DMS 273 (cell line): Measurements from ENCODE around the gene ZNF490.

Experiments used
- DNase-seq: peaks from one replicate; lab custom pipeline; 2025; ENCODE audit not compliant: unreplicated experiment; lab: John Stamatoyannopoulos, UW

ZNF490 gene

DNA sequence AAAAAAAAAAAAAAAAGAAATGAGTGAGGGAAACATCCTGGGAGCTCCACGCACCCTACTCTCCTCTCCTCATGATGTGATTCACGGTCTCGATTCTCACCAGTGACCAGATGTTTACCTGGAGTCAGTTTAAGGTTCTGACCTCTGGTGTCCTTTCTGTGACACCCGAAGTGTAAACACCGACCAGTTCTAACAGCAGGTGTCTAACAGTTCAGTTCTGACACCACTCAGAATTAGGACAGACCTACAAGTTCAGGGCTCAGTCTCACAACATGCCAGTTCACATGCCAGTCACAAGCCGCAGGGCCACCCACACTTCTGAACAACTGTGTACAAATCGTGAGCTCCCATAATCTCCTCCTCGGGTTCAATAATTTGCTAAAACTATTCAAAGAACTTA lies 65.3 kb downstream of the ZNF490 start:
- no peak for DNase-seq

DNA sequence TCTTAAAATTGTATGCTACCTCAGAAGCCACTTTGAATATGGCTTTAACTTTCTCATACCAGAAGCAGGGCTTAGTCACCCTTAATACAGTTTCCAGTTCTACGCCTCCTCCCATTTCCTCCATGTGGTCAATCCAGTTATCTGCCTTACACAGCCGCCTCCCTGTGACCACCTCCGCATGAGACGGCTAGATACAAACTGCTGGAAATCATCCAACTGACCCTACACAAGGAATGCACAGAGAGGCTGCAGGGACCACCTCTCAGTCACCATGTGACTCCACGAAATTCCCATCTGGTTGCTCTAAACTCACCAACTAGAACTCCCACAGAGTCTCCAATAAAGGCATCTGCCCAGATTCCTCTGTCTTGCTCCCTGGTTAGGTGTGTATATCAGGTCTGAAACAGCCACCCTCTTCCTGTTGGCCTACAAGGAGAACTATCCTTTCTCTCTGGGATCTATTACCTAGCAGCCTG lies 66.2 kb downstream of the ZNF490 start:
- DNase-seq = no peak

DNA sequence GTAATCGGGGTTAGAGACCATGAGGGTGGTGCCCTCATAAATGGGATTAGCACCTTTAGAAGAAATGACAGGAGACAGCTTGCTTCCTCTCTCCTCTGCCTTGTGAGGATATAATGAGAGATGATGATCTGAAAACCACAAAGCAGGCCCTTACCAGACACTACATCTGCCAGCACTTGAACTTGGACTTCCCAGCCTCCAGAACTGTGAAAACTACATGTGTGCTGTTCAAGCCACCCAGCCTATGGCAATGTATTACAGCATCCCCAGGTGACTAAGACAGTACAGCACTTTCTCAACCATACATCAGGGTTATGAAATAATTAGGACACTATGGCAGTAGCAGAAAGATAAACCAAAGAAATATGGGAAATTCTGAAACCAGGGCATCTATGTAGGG lies 66.8 kb downstream of the ZNF490 start:
- no peak for DNase-seq
